Aorta (tissue), 5 donors: ENCODE measurements around the gene BMAL2. TPM values are rescaled to one million over a fixed set of nuclear protein-coding genes. Genes with fewer than 3 reads are reported as not detected.

Source experiments
- ATAC-seq: fragments of 200-7000 bp; cut with Tn5 transposase; one replicate; pipeline ENCODE4 v1.9.1; 2022; ENCODE audit warnings: moderate library complexity; ENCODE audit not compliant: low FRiP score
- DNase-seq, 2 donors: peaks; one replicate each; pipeline ENCODE4 v3.0.0-alpha.2; 2020
- H3K27ac ChIP-seq, 2 donors: one replicate each; pipeline ENCODE4 v1.5.1; 2013; ENCODE audit warnings: low read length in 2 of 2, mild to moderate bottlenecking in 2 of 2, moderate library complexity in 2 of 2, control low read depth in 1 of 2, inconsistent platforms in 1 of 2, low read depth in 1 of 2
- H3K27me3 ChIP-seq, 2 donors: one replicate each; pipeline ENCODE4 v1.6.1; 2013; ENCODE audit warnings: control low read depth in 1 of 2, low read length in 1 of 2, mild to moderate bottlenecking in 1 of 2, moderate library complexity in 1 of 2; ENCODE audit not compliant: insufficient read depth in 2 of 2, control insufficient read depth in 1 of 2
- H3K36me3 ChIP-seq, 2 donors: one replicate each; pipeline ENCODE4 v1.6.1; 2013; ENCODE audit warnings: control low read depth in 1 of 2, low read length in 1 of 2, mild to moderate bottlenecking in 1 of 2; ENCODE audit not compliant: insufficient read depth in 2 of 2, control insufficient read depth in 1 of 2
- H3K4me1 ChIP-seq, 2 donors: one replicate each; pipeline ENCODE4 v1.6.1; 2013; ENCODE audit warnings: low read length in 2 of 2, control low read depth in 1 of 2, mild to moderate bottlenecking in 1 of 2, moderate library complexity in 1 of 2; ENCODE audit not compliant: insufficient read depth in 2 of 2, control insufficient read depth in 1 of 2
- H3K4me3 ChIP-seq, 2 donors: one replicate each; pipeline ENCODE4 v1.5.1; 2013; ENCODE audit warnings: low read length in 2 of 2, control low read depth in 1 of 2, mild to moderate bottlenecking in 1 of 2
- H3K9me3 ChIP-seq: one replicate; pipeline ENCODE4 v1.6.1; 2013; ENCODE audit warnings: mild to moderate bottlenecking, low read length; ENCODE audit not compliant: control insufficient read depth
- WGBS, 2 donors: extraction: QIAGEN DNeasy Blood & Tissue Kit; methylation state at CpG; one replicate each; pipeline ENCODE4 v1.1.7; 2013; 5-methylcytosine and 5-hydroxymethylcytosine counted together
- intact Hi-C, 2 donors: fragments of 100-400 bp; cut with DNase I; formaldehyde crosslinking; loops; one replicate each; pipeline versions ENCODE4 v1.14.2 to v1.15.0; 2022
- polyA plus RNA-seq, 2 donors: library from polyadenylated mRNA; stranded (reverse); fragments of 200-250 nt; gene quantifications; one replicate each; pipeline ENCODE4 v1.2.3, GENCODE V29; 2013
- total RNA-seq, 2 donors: library from RNA; stranded (reverse); fragmentation: NEBNext Ultra II Directional; extraction: Animal tissue kit (Norgen Biotek cat#: 25700); gene quantifications; one replicate each; pipeline ENCODE4 v1.2.1, GENCODE V29; 2021
- donor health status: healthy with polysubstance abuse.
- donor health status: Bipolar disorder and iron deficiency.
- donor health status: DM: no; HTN: no; CAD: no.
- donor health status: DM: no; HTN: no; CAD: no.
- donor health status: DM: yes; HTN: yes; CAD: no.

BMAL2 gene
- total and polyA plus RNA-seq, 4 donors: 2.8 to 22.6 (median 11.2) TPM

GRCh38 chr12:27292718-27293117 lies 39.9 kb upstream of the BMAL2 start:
- H3K9me3 ChIP-seq: no peaks in the 10 kb centered on the region
- intact Hi-C loops: loop anchor here in 1 of 2 donors (5.0 kb wide), 1 partner anchor 40 kb away; no protein-coding TSS in a partner anchor
- H3K36me3 ChIP-seq: peaks cover 0 to 1% of the 10 kb centered on the region in 2 donors
- 78 to 82% methylated on average over 2 of the region's 2 CpGs for WGBS, 2 donors
- DNase-seq: no peak
- H3K4me1 ChIP-seq: peaks cover 14 to 28% of the 10 kb centered on the region in 2 donors
- ATAC-seq: no peak
- H3K4me3 ChIP-seq: no peak overlapping the region
- H3K27me3 ChIP-seq: no peaks in the 10 kb centered on the region
- peak overlapping the region in 1 of 2 donors; percentile 59 for H3K27ac ChIP-seq

- H3K4me1 ChIP-seq: peaks cover 14 to 26% of the 10 kb centered on the region in 2 donors
- peaks cover 0 to 1% of the 10 kb centered on the region in 2 donors for H3K36me3 ChIP-seq
- DNase-seq (no peak), ATAC-seq (peak; percentile 52)
- no peaks in the 10 kb centered on the region for H3K27me3 ChIP-seq
- H3K27ac ChIP-seq: peak overlapping the region; percentile 54 to 59
- no peaks in the 10 kb centered on the region for H3K9me3 ChIP-seq
- WGBS, 2 donors: 0 to 3% methylated on average over 3 of the region's 3 CpGs
- H3K4me3 ChIP-seq: no peak overlapping the region
- intact Hi-C loops: loop anchor here in 1 of 2 donors (5.0 kb wide), 1 partner anchor 41 kb away; no protein-coding TSS in a partner anchor
Observed at GRCh38 chr12:27293463-27293862, 39.2 kb upstream of the BMAL2 start.

DNA sequence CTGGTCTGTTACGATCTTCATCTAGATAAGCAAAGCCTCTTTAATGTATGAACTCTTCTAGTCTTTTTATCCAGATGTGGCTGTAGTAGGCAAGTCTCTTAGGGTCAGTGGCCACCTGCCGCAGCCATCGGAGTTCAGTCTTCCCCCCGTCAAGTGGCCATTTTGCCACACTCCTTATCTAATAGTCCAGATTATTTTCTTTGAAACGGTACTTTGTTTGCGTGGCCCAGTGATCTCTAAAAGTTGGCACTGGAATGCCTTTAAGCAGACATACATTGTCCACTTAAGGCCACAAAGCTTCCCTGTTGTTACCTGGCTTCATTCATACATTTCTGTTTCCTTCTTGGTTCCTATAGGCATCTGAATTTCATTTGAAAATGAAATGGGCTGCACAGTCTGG lies 36.0 kb upstream of the BMAL2 start:
- intact Hi-C loops: loop anchor here in 1 of 2 donors (5.0 kb wide), 1 partner anchor 114 kb away; no protein-coding TSS in a partner anchor

DNA sequence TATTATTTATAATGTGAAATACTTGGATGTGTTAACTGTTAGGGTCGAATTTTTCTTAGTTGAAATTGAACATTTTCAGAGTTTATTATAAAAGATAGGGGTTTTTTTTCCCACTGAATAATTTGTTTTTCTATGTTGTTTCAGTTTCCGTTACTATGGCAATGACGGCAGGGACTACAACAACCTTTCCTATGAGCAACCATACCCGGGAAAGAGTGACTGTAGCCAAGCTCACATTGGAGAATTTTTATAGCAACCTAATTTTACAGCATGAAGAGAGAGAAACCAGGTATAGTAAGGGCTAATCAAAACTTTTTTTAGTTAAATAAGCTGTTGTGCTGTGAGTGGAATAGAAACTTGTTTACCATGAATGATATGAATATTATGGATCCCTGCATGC lies 35.1 kb upstream of the BMAL2 start:
- H3K4me1 ChIP-seq: peaks cover 6 to 9% of the 10 kb centered on the region in 2 donors
- no peak overlapping the region for H3K4me3 ChIP-seq
- peak overlapping the region in 1 of 2 donors; percentile 57 for H3K27ac ChIP-seq
- intact Hi-C loops: loop anchor here in 1 of 2 donors (5.0 kb wide), 1 partner anchor 115 kb away; no protein-coding TSS in a partner anchor
- no peak for DNase-seq
- WGBS, 2 donors: 10 to 21% methylated on average over 4 of the region's 4 CpGs
- ATAC-seq: no peak
- no peaks in the 10 kb centered on the region for H3K27me3 ChIP-seq
- peaks cover 3 to 4% of the 10 kb centered on the region in 2 donors for H3K36me3 ChIP-seq
- no peaks in the 10 kb centered on the region for H3K9me3 ChIP-seq

More for the DNA sequence above, 36.0 kb upstream of the BMAL2 start:
- Histone ChIP-seq H3K9me3 (no peaks in the 10 kb centered on the region), H3K4me3 (no peak overlapping the region), H3K27me3 (no peaks in the 10 kb centered on the region), H3K36me3 (peaks cover 0 to 4% of the 10 kb centered on the region in 2 donors), H3K27ac (peak overlapping the region; percentile 30 to 75), H3K4me1 (peaks cover 7 to 9% of the 10 kb centered on the region in 2 donors)
- 39 to 47% methylated on average over 6 of the region's 6 CpGs for WGBS, 2 donors
- ATAC-seq: no peak
- no peak for DNase-seq

DNA sequence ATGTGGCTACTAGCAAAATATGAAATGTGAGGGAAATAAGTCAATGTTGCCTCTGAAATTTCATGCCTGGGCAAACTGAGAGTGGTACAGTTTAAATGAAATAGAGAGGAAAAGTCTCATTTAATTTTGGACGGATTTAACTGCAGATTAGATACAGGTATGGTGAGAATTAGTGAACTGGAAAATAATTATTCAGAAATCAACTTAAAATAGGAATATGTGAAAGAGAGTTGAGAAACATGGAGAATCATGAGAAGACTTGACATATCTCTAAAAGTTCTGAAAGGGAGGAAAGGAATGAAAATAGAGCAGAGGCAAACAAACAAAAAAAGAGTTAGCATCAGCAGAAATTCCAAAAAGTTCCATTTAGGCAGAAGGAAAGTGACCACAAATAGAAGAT lies 33.5 kb upstream of the BMAL2 start:
- DNase-seq (no peak), ATAC-seq (no peak)
- Histone ChIP-seq H3K36me3 (peaks cover 4 to 8% of the 10 kb centered on the region in 2 donors), H3K4me1 (peaks cover 6 to 9% of the 10 kb centered on the region in 2 donors), H3K27me3 (no peaks in the 10 kb centered on the region), H3K27ac (peak overlapping the region in 1 of 2 donors; percentile 82), H3K9me3 (no peaks in the 10 kb centered on the region), H3K4me3 (no peak overlapping the region)
- 95% methylated on average over 1 of the region's 1 CpG for WGBS, 2 donors
- intact Hi-C loops: loop anchor here in 1 of 2 donors (5.0 kb wide), 1 partner anchor 117 kb away; no protein-coding TSS in a partner anchor

DNA sequence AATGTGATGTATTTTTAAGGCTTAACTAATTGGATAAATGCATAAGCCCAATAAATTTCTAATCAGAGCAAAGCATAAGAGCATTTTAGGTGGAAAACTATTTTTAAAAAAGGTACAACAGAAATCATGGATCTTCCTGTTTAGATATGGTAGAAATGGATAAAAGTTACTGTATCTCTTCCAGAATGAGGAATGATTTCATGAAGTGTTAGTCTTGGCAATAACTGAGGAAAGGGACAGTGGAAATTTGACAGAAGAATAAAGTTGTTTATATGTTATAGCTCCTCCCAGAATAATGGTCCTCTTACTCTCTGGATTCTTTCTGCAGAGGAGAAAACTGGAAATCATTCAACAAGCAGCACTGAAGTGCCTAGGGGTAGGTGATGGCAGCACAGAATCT lies 32.4 kb upstream of the BMAL2 start:
- intact Hi-C loops: no loop called here
- H3K27me3 ChIP-seq: no peaks in the 10 kb centered on the region
- peak overlapping the region; percentile 18 to 57 for H3K27ac ChIP-seq
- DNase-seq (no peak), ATAC-seq (no peak)
- H3K4me3 ChIP-seq: no peak overlapping the region
- H3K9me3 ChIP-seq: no peaks in the 10 kb centered on the region
- peaks cover 4 to 8% of the 10 kb centered on the region in 2 donors for H3K36me3 ChIP-seq
- peaks cover 6 to 9% of the 10 kb centered on the region in 2 donors for H3K4me1 ChIP-seq

DNA sequence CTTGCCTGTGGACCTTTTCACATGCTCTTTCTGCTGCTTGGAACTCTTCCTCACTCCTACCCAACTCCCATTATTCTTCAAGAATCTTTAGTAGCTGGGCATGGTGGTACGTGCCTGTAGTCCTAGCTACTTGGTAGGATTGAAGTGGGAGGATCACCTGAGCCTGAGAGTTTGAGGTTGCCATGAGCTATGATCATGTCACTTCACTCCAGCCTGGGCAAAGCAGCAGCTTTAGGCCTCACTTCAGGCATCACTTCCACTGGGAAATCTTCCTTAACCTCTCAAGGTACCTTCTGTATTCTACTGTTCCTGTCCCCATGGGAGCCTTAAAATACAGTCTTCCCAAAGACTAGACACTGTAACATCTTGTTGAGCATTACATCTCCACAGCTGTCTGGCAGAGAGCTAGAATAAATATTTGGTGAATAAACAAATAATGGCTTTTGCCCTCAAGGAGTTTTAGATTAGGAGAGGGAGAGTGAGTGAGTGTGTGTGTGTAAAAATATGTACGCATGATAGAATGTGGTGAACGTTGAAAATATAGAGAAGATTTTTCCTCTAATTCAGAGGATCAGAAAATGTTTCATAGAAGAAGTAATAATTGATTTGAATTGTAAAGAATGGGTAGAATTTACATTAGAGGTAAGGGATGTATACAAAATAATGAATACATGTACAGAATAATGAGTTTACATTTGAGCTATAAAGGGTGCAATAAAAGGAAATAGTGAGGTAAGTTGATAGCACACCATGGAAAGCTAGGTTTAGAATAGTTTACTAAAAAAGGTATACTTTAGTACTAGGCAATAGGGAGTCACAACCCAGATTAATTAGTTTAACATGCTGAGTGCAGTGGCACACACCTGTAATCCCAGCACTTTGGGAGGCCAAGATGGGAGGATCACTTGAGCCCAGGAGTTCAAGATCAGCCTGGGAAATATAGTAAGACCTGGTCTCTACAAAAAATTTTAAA lies 29.2 kb upstream of the BMAL2 start:
- Histone ChIP-seq H3K4me1 (no peaks in the 10 kb centered on the region), H3K9me3 (no peaks in the 10 kb centered on the region), H3K27me3 (no peaks in the 10 kb centered on the region), H3K36me3 (peaks cover 4 to 8% of the 10 kb centered on the region in 2 donors), H3K27ac (peak overlapping the region in 1 of 2 donors; percentile 13), H3K4me3 (no peak overlapping the region)
- WGBS, 2 donors: 29 to 33% methylated on average over 3 of the region's 3 CpGs
- peak; percentile 36 for ATAC-seq
- intact Hi-C loops: loop anchor here in 1 of 2 donors (2.0 kb wide), 1 partner anchor 59 kb away; the partner anchor contains the start of gene STK38L
- no peak for DNase-seq

GRCh38 chr12:27304856-27305255 lies 27.8 kb upstream of the BMAL2 start:
- Histone ChIP-seq H3K4me1 (no peaks in the 10 kb centered on the region), H3K27ac (peak overlapping the region in 1 of 2 donors; percentile 14), H3K36me3 (peaks cover 4 to 12% of the 10 kb centered on the region in 2 donors), H3K9me3 (no peaks in the 10 kb centered on the region), H3K27me3 (no peaks in the 10 kb centered on the region), H3K4me3 (no peak overlapping the region)
- 40 to 47% methylated on average over 1 of the region's 1 CpG for WGBS, 2 donors
- intact Hi-C loops: loop anchor here (2.0 to 5.0 kb wide), 2 partner anchors 60 to 283 kb away; partner anchors contain the start of genes MED21 (in 2 of the 2) and STK38L (in 1 of the 2)
- ATAC-seq: no peak
- DNase-seq: no peak
